GM12872 (cell line): Measurements from ENCODE around the gene IL17B.

Experiments
- TF ChIP-seq, protein P1 (sequence below): IDR thresholded peaks from 3 replicates; pipeline ENCODE4 v1.5.1; 2011; ENCODE audit warnings: low read depth, mild to moderate bottlenecking, low read length, moderate library complexity; ENCODE audit not compliant: insufficient read depth

IL17B gene

GRCh38 chr5:149423049-149423793 is 44.1 kb upstream of the IL17B start:
- TF ChIP-seq, protein P1, sequence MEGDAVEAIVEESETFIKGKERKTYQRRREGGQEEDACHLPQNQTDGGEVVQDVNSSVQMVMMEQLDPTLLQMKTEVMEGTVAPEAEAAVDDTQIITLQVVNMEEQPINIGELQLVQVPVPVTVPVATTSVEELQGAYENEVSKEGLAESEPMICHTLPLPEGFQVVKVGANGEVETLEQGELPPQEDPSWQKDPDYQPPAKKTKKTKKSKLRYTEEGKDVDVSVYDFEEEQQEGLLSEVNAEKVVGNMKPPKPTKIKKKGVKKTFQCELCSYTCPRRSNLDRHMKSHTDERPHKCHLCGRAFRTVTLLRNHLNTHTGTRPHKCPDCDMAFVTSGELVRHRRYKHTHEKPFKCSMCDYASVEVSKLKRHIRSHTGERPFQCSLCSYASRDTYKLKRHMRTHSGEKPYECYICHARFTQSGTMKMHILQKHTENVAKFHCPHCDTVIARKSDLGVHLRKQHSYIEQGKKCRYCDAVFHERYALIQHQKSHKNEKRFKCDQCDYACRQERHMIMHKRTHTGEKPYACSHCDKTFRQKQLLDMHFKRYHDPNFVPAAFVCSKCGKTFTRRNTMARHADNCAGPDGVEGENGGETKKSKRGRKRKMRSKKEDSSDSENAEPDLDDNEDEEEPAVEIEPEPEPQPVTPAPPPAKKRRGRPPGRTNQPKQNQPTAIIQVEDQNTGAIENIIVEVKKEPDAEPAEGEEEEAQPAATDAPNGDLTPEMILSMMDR, result no peak

DNA sequence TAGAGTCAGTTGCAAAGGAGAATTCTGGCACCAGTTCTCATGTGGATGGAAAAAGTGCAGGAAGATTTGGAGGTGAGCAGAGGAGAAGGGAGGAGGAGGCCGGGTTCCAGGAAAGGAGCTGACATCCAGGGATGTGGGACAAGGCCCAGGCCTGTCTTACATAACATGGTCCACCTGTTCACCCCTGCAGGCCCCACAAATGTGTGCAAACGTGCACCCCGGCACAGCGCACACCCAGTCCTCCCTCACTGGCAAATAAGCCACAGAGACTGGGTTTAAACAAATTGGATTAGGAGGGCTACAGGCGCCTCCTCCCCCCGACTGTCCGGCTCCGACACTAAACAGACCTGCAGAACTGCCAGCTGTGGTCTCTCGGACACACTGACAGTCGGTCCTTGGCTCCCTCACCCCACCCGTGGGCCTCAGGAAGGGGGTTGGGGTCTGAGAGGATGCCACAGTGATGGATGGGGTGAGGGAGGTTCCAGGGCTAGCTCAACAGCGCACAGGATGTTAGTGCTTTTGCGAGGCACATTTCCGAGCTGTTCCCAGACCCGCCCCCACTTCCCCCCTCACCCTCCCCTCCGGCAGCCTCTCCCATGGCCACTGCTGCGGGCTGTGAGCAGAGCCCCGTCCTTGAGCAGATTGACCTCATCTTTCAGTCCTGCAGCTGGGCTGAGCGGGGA is 43.4 kb upstream of the IL17B start:
- TF ChIP-seq, protein P1, result no peak

DNA sequence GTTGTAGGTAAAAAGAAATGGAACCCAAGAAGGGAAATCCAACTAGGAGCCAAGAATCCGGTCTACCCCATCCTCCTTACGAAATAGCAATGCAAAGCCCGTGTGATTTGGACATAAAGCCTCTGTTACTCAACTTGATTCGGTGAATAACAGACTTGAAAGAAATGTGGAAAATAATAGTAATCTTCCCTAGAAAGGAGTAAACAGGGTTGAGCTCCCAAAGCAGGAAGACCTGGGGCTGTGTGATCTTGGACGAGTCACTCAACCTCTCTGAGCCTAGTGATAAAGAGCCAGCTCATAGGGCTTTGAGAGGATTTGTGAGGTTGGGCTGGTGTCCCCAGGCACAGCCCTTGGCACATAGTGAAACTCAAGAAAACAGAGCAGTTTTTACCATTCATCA is 42.7 kb upstream of the IL17B start:
- TF ChIP-seq, protein P1, result no peak

GRCh38 chr5:149421372-149421685 is 42.2 kb upstream of the IL17B start:
- TF ChIP-seq, protein P1, result no peak

DNA sequence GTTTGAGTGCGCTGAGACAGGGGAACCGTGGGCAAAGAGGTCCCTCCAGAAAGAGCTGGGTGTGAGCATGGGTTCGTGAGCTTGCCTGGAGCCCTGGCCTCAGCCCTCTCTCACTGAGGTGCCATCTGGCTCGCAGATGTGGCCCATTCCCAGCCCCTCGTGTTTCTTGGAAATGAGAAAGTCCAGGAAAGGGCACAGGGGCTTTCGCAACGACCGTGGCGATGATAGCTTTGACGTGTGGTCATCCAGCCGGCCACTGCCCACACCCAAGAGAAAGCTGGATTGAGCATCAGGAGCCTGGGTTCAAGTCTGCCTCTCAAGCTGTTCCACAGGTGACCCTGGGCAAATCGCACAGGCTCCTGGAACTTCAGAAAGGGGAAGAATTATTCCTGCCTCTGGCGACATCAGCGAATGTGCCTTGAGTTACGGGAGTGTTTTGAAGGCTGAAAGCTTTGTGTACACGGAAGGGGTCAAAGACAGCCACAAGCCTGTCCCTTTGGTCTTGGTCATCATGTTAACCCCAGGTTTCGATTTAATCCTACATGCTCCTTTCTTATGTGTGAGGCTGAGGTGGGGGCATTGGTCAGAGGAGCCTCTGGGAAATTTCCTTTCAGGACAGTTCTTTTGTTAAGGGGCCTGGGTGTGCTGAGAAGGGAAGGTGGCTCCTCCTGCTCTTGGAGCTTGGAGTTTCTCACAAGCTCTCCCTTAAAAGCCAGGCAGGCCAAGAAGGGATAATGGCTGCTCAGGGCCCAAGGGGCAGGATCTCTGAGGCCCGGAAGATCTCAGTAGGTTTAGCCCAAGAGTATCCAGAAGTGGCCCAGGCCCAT is 41.7 kb upstream of the IL17B start:
- TF ChIP-seq, protein P1, result no peak

DNA sequence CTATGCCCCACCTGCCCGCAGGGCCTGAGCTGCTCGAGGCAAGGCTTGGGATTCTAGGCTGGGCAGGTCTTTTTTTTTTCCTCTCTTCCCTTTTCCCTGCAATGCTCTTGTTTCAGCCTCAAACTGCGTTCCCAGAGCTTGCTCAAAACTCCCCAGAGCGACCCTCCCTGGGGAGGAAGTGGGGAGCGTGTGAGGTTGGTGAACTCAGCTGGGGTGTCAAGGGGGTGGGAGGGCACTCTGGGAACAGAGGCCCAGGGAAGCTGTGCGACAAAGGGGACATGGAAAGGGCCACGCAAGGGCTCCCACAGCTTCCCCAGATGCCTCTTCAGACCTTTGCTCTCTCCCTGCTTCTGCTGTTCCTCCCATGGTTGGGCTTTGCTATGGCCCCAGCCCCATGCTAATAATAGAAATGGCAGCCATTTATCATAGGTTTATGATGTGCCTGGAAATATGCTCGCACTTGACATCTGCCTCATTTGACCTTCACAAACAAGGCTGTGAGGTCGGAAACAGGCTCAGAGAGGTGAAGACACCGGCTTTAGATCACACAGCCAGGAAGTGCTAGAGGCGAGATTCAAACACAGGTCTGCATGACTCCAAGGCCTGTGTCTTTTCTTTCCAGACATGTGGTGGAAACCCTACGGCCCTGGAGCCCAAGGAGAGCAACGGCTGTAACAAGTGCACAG is 40.9 kb upstream of the IL17B start:
- TF ChIP-seq, protein P1, result no peak

GRCh38 chr5:149419532-149419858 is 40.4 kb upstream of the IL17B start:
- TF ChIP-seq, protein P1, result no peak
